ENCODE results near the gene BIRC6.

GRCh38 chr2:32506446-32506845, 149.6 kb downstream of the BIRC6 start:
- TF ChIP-seq, protein P1, sequence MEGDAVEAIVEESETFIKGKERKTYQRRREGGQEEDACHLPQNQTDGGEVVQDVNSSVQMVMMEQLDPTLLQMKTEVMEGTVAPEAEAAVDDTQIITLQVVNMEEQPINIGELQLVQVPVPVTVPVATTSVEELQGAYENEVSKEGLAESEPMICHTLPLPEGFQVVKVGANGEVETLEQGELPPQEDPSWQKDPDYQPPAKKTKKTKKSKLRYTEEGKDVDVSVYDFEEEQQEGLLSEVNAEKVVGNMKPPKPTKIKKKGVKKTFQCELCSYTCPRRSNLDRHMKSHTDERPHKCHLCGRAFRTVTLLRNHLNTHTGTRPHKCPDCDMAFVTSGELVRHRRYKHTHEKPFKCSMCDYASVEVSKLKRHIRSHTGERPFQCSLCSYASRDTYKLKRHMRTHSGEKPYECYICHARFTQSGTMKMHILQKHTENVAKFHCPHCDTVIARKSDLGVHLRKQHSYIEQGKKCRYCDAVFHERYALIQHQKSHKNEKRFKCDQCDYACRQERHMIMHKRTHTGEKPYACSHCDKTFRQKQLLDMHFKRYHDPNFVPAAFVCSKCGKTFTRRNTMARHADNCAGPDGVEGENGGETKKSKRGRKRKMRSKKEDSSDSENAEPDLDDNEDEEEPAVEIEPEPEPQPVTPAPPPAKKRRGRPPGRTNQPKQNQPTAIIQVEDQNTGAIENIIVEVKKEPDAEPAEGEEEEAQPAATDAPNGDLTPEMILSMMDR (IDR thresholded peaks at IDR 0.05) = no peak
- TF ChIP-seq POLR2A (IDR thresholded peaks at IDR 0.05) = no peak

Measured in adrenal gland (tissue), 5 donors.